ENCODE results near the gene PPARG. TPM values are rescaled to one million over a fixed set of nuclear protein-coding genes. Genes with fewer than 3 reads are reported as not detected.

PPARG gene
- total and polyA plus RNA-seq, 8 donors, result 3.3 to 52.0 (median 5.4) TPM

DNA sequence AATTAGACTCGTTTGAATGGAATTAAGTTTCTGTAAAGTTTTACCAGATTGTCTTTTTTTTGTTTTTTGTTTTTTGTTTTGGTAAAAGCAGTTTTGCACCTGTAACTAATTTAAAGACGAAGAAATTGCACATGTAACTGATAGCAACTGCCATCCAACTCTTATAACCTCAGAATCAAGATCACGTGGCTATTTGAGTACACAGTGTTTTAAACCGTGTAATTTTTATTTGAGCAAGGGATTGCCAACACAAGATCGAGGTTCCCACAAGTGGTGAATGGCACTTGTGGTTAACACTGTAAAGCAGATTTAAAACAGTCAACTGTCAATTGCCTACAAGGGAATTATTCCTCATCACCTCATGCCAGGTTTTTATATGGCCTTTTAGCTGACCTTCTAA lies 67.3 kb downstream of the PPARG start:
- H3K36me3 ChIP-seq, result no peaks in the 10 kb centered on the region
- H3K9me3 ChIP-seq, result no peaks in the 10 kb centered on the region
- H3K4me1 ChIP-seq, result peaks cover 0 to 45% of the 10 kb centered on the region in 2 donors
- H3K27me3 ChIP-seq, result no peaks in the 10 kb centered on the region
- no peak for TF ChIP-seq CTCF (IDR thresholded peaks at IDR 0.05)
- ATAC-seq (peak; percentile 62), DNase-seq (peak in 1 of 4 donors; percentile 8)
- intact Hi-C loops (cut with DNase I), result no loop called here
- H3K4me3 ChIP-seq, result no peak overlapping the region
- H3K27ac ChIP-seq, result no peak overlapping the region

- peak in 2 of 4 donors; percentile 32 to 42 for DNase-seq
- Histone ChIP-seq H3K4me3 (no peak overlapping the region), H3K4me1 (peaks cover 0 to 37% of the 10 kb centered on the region in 2 donors), H3K27ac (no peak overlapping the region), H3K36me3 (no peaks in the 10 kb centered on the region), H3K27me3 (no peaks in the 10 kb centered on the region), H3K9me3 (no peaks in the 10 kb centered on the region)
- peak; percentile 59 for ATAC-seq
- intact Hi-C loops (cut with DNase I), result no loop called here
- no peak for TF ChIP-seq CTCF (IDR thresholded peaks at IDR 0.05)
Measured at GRCh38 chr3:12356996-12357395, 68.1 kb downstream of the PPARG start.

- Histone ChIP-seq H3K27ac (no peak overlapping the region), H3K9me3 (no peaks in the 10 kb centered on the region), H3K4me3 (no peak overlapping the region), H3K4me1 (peaks cover 0 to 32% of the 10 kb centered on the region in 2 donors), H3K36me3 (no peaks in the 10 kb centered on the region), H3K27me3 (no peaks in the 10 kb centered on the region)
- no peak for TF ChIP-seq CTCF (IDR thresholded peaks at IDR 0.05)
- intact Hi-C loops (cut with DNase I), result no loop called here
- ATAC-seq (no peak), DNase-seq (no peak)
Measured at GRCh38 chr3:12357456-12357855, 68.6 kb downstream of the PPARG start.

DNA sequence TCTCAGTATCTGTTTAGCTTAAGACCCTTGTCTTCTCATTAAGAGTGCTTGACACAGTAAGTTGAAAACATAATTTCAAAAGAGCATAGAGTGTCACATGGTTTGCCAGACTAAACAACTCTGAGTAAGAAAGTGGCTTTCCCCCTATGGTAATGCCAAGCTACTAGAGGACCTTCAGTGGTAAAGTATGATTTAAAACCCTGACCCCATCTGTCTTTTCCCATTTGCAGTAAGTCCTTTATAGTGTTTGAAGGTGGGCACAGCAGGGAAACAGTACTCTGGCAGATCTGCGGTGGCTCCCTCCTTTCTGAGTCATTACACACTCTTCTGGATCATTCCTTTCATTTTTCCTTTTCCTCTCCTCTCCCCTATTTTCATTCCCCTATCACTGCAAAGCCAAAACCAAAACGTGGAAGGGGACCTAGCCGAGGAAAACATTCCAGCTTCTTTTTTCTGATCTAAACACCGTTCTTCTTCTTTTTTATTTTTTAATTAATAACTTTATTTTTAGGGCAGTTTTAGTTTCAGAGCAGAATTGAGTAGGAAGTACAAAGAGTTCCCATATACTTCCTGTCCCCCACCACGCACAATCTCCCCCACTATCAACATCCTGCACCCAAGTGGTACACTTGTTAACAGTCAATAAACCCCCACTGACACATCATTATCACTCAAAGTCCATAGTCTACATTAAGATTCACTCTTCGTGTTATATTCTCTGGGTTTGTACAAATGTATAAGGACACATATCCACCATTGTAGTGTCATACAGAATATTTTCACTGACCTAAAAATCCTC lies 74.7 kb downstream of the PPARG start:
- DNase-seq, result no peak
- H3K4me3 ChIP-seq, result no peak overlapping the region
- no peak for TF ChIP-seq CTCF (IDR thresholded peaks at IDR 0.05)
- no peaks in the 10 kb centered on the region for H3K9me3 ChIP-seq
- H3K4me1 ChIP-seq, result peaks cover 0 to 7% of the 10 kb centered on the region in 2 donors
- peak; percentile 51 for ATAC-seq
- no peak overlapping the region for H3K27ac ChIP-seq
- H3K36me3 ChIP-seq, result no peaks in the 10 kb centered on the region
- intact Hi-C loops (cut with DNase I), result no loop called here
- no peaks in the 10 kb centered on the region for H3K27me3 ChIP-seq

DNA sequence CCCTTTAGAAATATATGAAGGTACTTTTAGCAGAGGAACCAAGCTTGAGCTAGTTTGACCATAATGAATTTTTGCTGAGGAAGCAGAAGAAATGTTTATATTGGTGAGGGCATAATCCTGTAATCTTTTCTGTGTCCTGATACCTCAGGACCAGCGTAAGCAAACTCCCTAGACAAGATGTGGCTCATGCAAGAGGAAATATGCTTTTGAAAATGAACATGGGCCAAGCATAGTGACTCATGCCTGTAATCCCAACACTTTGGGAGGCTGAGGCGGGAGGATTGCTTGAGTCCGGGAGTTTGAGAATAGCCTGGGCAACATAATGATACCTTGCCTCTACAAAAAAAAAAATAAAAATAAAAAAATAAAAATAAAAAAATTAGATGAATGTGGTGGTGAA lies 78.5 kb downstream of the PPARG start:
- TF ChIP-seq CTCF (IDR thresholded peaks at IDR 0.05), result no peak
- no peak overlapping the region for H3K4me3 ChIP-seq
- H3K4me1 ChIP-seq, result peaks cover 0 to 21% of the 10 kb centered on the region in 2 donors
- H3K27me3 ChIP-seq, result peaks cover 0 to 2% of the 10 kb centered on the region in 2 donors
- H3K27ac ChIP-seq, result no peak overlapping the region
- ATAC-seq, result no peak
- intact Hi-C loops (cut with DNase I), result no loop called here
- no peaks in the 10 kb centered on the region for H3K36me3 ChIP-seq
- DNase-seq, result no peak
- H3K9me3 ChIP-seq, result no peaks in the 10 kb centered on the region
